Naive B cell (primary cell): Measurements from ENCODE around the gene EVA1B. TPM values are rescaled to one million over a fixed set of nuclear protein-coding genes. Genes with fewer than 3 reads are reported as not detected.

Experiments
- ATAC-seq, 2 donors: fragments of 150-1000 bp; cut with Tn5 transposase; 2 replicates each; pipeline ENCODE4 v1.10.0; 2021; ENCODE audit warnings: low read depth in 2 of 2, mild to moderate bottlenecking in 2 of 2, moderate library complexity in 2 of 2
- DNase-seq: peaks from one replicate; pipeline ENCODE4 v3.0.0; 2022
- H3K27ac Mint-ChIP-seq, 6 donors: one replicate each; pipeline ENCODE4 v1.8.0; 2020 to 2022; ENCODE audit warnings: mild to moderate bottlenecking in 6 of 6, mixed read lengths in 6 of 6, moderate library complexity in 5 of 6, inconsistent platforms in 2 of 6
- H3K27me3 Mint-ChIP-seq, 3 donors: one replicate each; pipeline ENCODE4 v1.8.0; 2021 to 2022; ENCODE audit warnings: mixed read lengths in 3 of 3, mild to moderate bottlenecking in 1 of 3
- H3K36me3 Mint-ChIP-seq, 2 donors: one replicate each; pipeline ENCODE4 v1.8.0; 2020 to 2022; ENCODE audit warnings: mixed read lengths in 2 of 2, inconsistent platforms in 1 of 2, mild to moderate bottlenecking in 1 of 2
- H3K4me1 Mint-ChIP-seq, 3 donors: one replicate each; pipeline ENCODE4 v1.8.0; 2020 to 2022; ENCODE audit warnings: mixed read lengths in 3 of 3, inconsistent platforms in 1 of 3, mild to moderate bottlenecking in 1 of 3, moderate library complexity in 1 of 3
- H3K4me3 Mint-ChIP-seq, 8 donors: one replicate each; pipeline ENCODE4 v1.8.0; 2020 to 2022; ENCODE audit warnings: mild to moderate bottlenecking in 8 of 8, mixed read lengths in 8 of 8, moderate library complexity in 8 of 8, inconsistent platforms in 2 of 8
- H3K9me3 Mint-ChIP-seq, 7 donors: one replicate each; pipeline ENCODE4 v1.8.0; 2020 to 2022; ENCODE audit warnings: mixed read lengths in 7 of 7, mild to moderate bottlenecking in 5 of 7, inconsistent platforms in 2 of 7, moderate library complexity in 1 of 7
- polyA plus RNA-seq, 6 donors: library from polyadenylated mRNA; unstranded; fragments of 300-500 nt; fragmentation: Illumina TruSeq; gene quantifications; one replicate each; pipeline ENCODE4 v1.2.3, GENCODE V29; 2021; ENCODE audit warnings: low read depth in 6 of 6

EVA1B gene
- polyA plus RNA-seq, 6 donors from 2014 or later = 0.52 to 1.3 (median 0.74) TPM; not detected in 2

- Mint-ChIP-seq H3K36me3 (peaks cover 0 to 21% of the 10 kb centered on the region in 2 donors), H3K9me3 (no peaks in the 10 kb centered on the region), H3K4me3 (no peak overlapping the region), H3K4me1 (peaks cover 4 to 21% (median 16%) of the 10 kb centered on the region in 3 donors), H3K27me3 (no peaks in the 10 kb centered on the region), H3K27ac (no peak overlapping the region)
- no peak for DNase-seq
- ATAC-seq = no peak
These were observed 18.3 kb upstream of the EVA1B start for GRCh38 chr1:36341626-36342320.

DNA sequence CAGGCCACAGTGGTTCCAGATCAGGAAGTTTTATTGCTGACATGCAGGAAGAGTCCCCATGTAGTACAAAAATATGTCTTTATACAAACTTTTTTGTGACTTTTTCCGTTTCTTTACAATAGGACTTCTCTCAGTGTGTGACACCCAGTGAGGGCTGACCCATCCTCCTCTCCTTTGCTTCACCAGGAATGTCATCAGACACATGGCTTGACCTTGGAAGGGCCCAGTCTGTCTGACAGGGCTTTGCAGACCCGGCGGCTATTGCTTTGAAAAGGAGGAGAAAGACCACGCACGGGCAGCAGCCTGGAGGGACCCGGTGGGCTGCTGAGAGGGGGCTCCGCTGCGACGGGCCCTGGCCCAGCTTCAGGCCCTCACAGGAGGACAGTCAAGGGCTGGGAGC lies 16.2 kb upstream of the EVA1B start:
- peak overlapping the region in 1 of 6 donors; percentile 33 for H3K27ac Mint-ChIP-seq
- H3K27me3 Mint-ChIP-seq = no peaks in the 10 kb centered on the region

GRCh38 chr1:36339215-36339614 lies 15.8 kb upstream of the EVA1B start:
- H3K36me3 Mint-ChIP-seq = peaks cover 0 to 12% of the 10 kb centered on the region in 2 donors
- H3K4me1 Mint-ChIP-seq = peaks cover 4 to 21% (median 16%) of the 10 kb centered on the region in 3 donors
- DNase-seq (no peak), ATAC-seq (no peak)
- peak overlapping the region in 2 of 6 donors; percentile 33 to 34 for H3K27ac Mint-ChIP-seq
- no peak overlapping the region for H3K4me3 Mint-ChIP-seq
- no peaks in the 10 kb centered on the region for H3K27me3 Mint-ChIP-seq
- no peaks in the 10 kb centered on the region for H3K9me3 Mint-ChIP-seq

More for the DNA sequence above, 16.2 kb upstream of the EVA1B start:
- Mint-ChIP-seq H3K36me3 (peaks cover 0 to 13% of the 10 kb centered on the region in 2 donors), H3K4me3 (no peak overlapping the region), H3K4me1 (peaks cover 4 to 21% (median 16%) of the 10 kb centered on the region in 3 donors), H3K9me3 (no peaks in the 10 kb centered on the region)
- no peak for ATAC-seq
- no peak for DNase-seq

- Mint-ChIP-seq H3K27me3 (no peaks in the 10 kb centered on the region), H3K9me3 (no peaks in the 10 kb centered on the region), H3K4me3 (peak overlapping the region in 1 of 8 donors; percentile 22), H3K36me3 (peaks cover 0 to 12% of the 10 kb centered on the region in 2 donors), H3K27ac (no peak overlapping the region), H3K4me1 (peaks cover 4 to 21% (median 16%) of the 10 kb centered on the region in 3 donors)
- ATAC-seq (no peak), DNase-seq (no peak)
These were observed 14.4 kb upstream of the EVA1B start for GRCh38 chr1:36337830-36338229.

GRCh38 chr1:36330940-36331339 lies 7.5 kb upstream of the EVA1B start:
- Mint-ChIP-seq H3K27me3 (peaks cover 16 to 39% (median 38%) of the 10 kb centered on the region in 3 donors), H3K9me3 (no peaks in the 10 kb centered on the region), H3K27ac (no peak overlapping the region), H3K36me3 (no peaks in the 10 kb centered on the region), H3K4me1 (no peaks in the 10 kb centered on the region), H3K4me3 (no peak overlapping the region)
- DNase-seq = no peak
- ATAC-seq = no peak

DNA sequence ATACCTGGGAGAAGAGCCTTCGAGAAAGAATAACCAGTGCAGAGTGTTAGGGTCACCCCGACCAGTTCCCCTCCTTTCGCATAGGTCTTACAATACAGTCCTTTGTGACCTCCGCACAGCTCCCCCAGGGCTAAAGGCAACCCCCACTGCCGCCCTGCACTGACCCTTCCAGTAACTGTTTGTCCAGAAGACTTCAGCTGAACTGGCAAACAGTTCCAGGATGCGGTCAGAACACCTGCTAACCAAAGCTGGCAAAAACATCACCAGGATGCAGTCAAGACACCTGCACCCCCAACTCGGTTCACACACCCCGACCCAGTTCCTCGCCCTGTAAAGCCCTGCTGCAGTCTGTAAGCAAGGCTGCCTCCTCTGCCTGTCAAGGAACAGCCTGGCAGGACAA lies 6.4 kb upstream of the EVA1B start:
- Mint-ChIP-seq H3K9me3 (no peaks in the 10 kb centered on the region), H3K4me1 (peaks cover 0 to 3% (median under 1%) of the 10 kb centered on the region in 3 donors), H3K4me3 (no peak overlapping the region), H3K36me3 (no peaks in the 10 kb centered on the region), H3K27me3 (peaks cover 20 to 43% (median 38%) of the 10 kb centered on the region in 3 donors), H3K27ac (peak overlapping the region in 1 of 6 donors; percentile 59)
- DNase-seq = no peak
- ATAC-seq = no peak

GRCh38 chr1:36328713-36329112 lies 5.3 kb upstream of the EVA1B start:
- H3K9me3 Mint-ChIP-seq = no peaks in the 10 kb centered on the region
- H3K4me1 Mint-ChIP-seq = peaks cover 10 to 14% (median 11%) of the 10 kb centered on the region in 3 donors
- H3K27ac Mint-ChIP-seq = no peak overlapping the region
- H3K27me3 Mint-ChIP-seq = peaks cover 20 to 49% (median 38%) of the 10 kb centered on the region in 3 donors
- DNase-seq (no peak), ATAC-seq (no peak)
- no peaks in the 10 kb centered on the region for H3K36me3 Mint-ChIP-seq
- no peak overlapping the region for H3K4me3 Mint-ChIP-seq

GRCh38 chr1:36328088-36328480 lies 4.6 kb upstream of the EVA1B start:
- H3K9me3 Mint-ChIP-seq = no peaks in the 10 kb centered on the region
- H3K4me3 Mint-ChIP-seq = peak overlapping the region in 1 of 8 donors; percentile 52
- H3K27me3 Mint-ChIP-seq = peaks cover 20 to 49% (median 38%) of the 10 kb centered on the region in 3 donors
- no peak overlapping the region for H3K27ac Mint-ChIP-seq
- ATAC-seq (no peak), DNase-seq (no peak)
- no peaks in the 10 kb centered on the region for H3K36me3 Mint-ChIP-seq
- peaks cover 11 to 15% (median 11%) of the 10 kb centered on the region in 3 donors for H3K4me1 Mint-ChIP-seq

DNA sequence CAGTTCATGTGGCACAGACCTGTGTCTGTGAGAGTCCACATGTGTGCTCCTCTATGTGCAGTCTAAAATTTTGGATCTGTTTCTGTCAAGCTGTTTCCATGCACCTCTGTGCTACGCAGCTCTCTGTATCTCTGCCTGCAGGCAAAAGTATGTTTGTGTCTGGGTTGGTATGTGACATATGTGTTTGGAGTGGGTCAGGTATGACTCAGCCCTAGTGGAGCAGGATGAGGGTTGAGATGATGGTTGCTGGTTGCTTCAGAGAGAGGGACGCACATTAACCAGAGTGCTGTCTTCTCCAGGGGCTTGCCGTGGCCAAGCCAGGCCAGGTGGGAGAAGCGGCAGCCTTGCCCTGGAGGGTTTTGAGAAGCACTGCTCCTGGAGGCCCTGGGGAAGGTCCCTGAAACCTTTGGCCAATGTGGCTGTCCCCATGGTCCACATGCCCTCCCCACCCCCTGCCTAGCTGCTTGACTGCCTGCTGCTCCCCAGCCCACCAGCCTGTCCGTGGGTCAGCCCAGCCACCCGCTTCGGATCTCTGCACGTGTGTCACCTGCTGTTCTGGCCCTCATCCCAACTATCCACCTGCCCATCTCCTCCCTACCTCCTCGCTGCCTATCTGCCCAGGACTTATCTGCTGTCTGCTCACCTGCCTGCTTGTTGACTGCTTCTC lies 4.1 kb upstream of the EVA1B start:
- Mint-ChIP-seq H3K27ac (no peak overlapping the region), H3K27me3 (peaks cover 20 to 49% (median 38%) of the 10 kb centered on the region in 3 donors), H3K9me3 (no peaks in the 10 kb centered on the region), H3K4me1 (peaks cover 11 to 15% (median 11%) of the 10 kb centered on the region in 3 donors), H3K36me3 (no peaks in the 10 kb centered on the region), H3K4me3 (peak overlapping the region in 3 of 8 donors; percentile 16 to 52 (median 35))
- DNase-seq = no peak
- ATAC-seq = no peak

- no peak for ATAC-seq
- Mint-ChIP-seq H3K4me1 (peaks cover 15 to 20% (median 16%) of the 10 kb centered on the region in 3 donors), H3K9me3 (no peaks in the 10 kb centered on the region)
These were observed 3.1 kb upstream of the EVA1B start for GRCh38 chr1:36326499-36326898.

GRCh38 chr1:36324353-36324703 lies 883 bp upstream of the EVA1B start:
- ATAC-seq = no peak
- H3K36me3 Mint-ChIP-seq = no peaks in the 10 kb centered on the region
- no peak for DNase-seq
- peaks cover 23 to 34% (median 24%) of the 10 kb centered on the region in 3 donors for H3K4me1 Mint-ChIP-seq
- peak overlapping the region in 3 of 6 donors; percentile 56 to 75 (median 68) for H3K27ac Mint-ChIP-seq
- H3K4me3 Mint-ChIP-seq = peak overlapping the region; percentile 74 to 90 (median 82)
- peaks cover 14 to 33% (median 22%) of the 10 kb centered on the region in 3 donors for H3K27me3 Mint-ChIP-seq
- no peaks in the 10 kb centered on the region for H3K9me3 Mint-ChIP-seq

More at GRCh38 chr1:36326499-36326898, 3.1 kb upstream of the EVA1B start:
- no peaks in the 10 kb centered on the region for H3K36me3 Mint-ChIP-seq
- peaks cover 20 to 44% (median 36%) of the 10 kb centered on the region in 3 donors for H3K27me3 Mint-ChIP-seq
- DNase-seq = no peak
- H3K27ac Mint-ChIP-seq = peak overlapping the region in 2 of 6 donors; percentile 38 to 56
- peak overlapping the region in 3 of 8 donors; percentile 33 to 61 (median 33) for H3K4me3 Mint-ChIP-seq

- peak overlapping the region in 2 of 6 donors; percentile 10 to 54 for H3K27ac Mint-ChIP-seq
- peak overlapping the region; percentile 60 to 87 (median 77) for H3K4me3 Mint-ChIP-seq
- H3K27me3 Mint-ChIP-seq = peaks cover 14 to 30% (median 20%) of the 10 kb centered on the region in 3 donors
- DNase-seq (peak; percentile 23), ATAC-seq (peak; percentile 19 to 25)
- H3K4me1 Mint-ChIP-seq = peaks cover 23 to 34% (median 24%) of the 10 kb centered on the region in 3 donors
- no peaks in the 10 kb centered on the region for H3K36me3 Mint-ChIP-seq
- H3K9me3 Mint-ChIP-seq = no peaks in the 10 kb centered on the region
These were observed 434 bp downstream of the EVA1B start for GRCh38 chr1:36322786-36323635.
